GM12878 (cell line): ENCODE measurements around the gene RPL22. TPM values are rescaled to one million over a fixed set of nuclear protein-coding genes. Genes with fewer than 3 reads are reported as not detected.

Experiments used
- ATAC-seq: fragments of 200-7000 bp; cut with Tn5 transposase; 3 replicates; pipeline ENCODE4 v1.9.1; 2020; ENCODE audit warnings: mild to moderate bottlenecking, moderate library complexity
- BruUV-seq: library from RNA; stranded (reverse); fragments of 400-500 nt; replicated peaks from 2 replicates; lab custom pipeline; 2021; lab: Mats Ljungman, UMichigan
- CTCF ChIA-PET: fragments of 300-600 bp; sonication (Branson Sonifier 250); formaldehyde crosslinking; extraction: SDS; loops from one replicate; lab custom pipeline; 2021; ENCODE audit warnings: inconsistent platforms; lab: Yijun Ruan, JAX
- POLR2A ChIA-PET: fragments of 350-600 bp; formaldehyde crosslinking; extraction: SDS; loops from one replicate; lab custom pipeline; 2021; ENCODE audit warnings: inconsistent platforms; lab: Charles Lee
- RAD21 ChIA-PET: fragments of 300-600 bp; sonication (Branson Sonifier 250); formaldehyde crosslinking; loops from one replicate; lab custom pipeline; 2023; ENCODE audit warnings: antibody characterized with exemption; ENCODE audit not compliant: unreplicated experiment; lab: Charles Lee
- SMC1A ChIA-PET: fragments of 300-600 bp; sonication (Branson Sonifier 250); formaldehyde crosslinking; loops from one replicate; lab custom pipeline; 2023; ENCODE audit not compliant: unreplicated experiment, uncharacterized antibody; lab: Charles Lee
- DNase-seq: peaks from one replicate; pipeline ENCODE4 v3.0.0-alpha.2; 2011; ENCODE audit warnings: low read depth, low spot score
- FAIRE-seq: peaks from 3 replicates; lab custom pipeline; 2011; peaks lifted over from hg19 to GRCh38; lab: Jason Lieb, UNC
- H2AFZ ChIP-seq: 2 replicates; pipeline ENCODE4 v1.6.0; 2011; ENCODE audit warnings: low read depth, low read length, control low read depth; ENCODE audit not compliant: control insufficient read depth
- H3K27ac ChIP-seq: 2 replicates; pipeline ENCODE4 v1.5.1; 2011; ENCODE audit warnings: control low read depth; ENCODE audit not compliant: control insufficient read depth, insufficient read depth
- H3K27me3 ChIP-seq, 2 experiments: replicated peaks in 1 of 2; 2 replicates each; pipeline versions ENCODE4 v1.6.0 to v1.6.1; 2011; ENCODE audit warnings: low read length in 1 of 2; ENCODE audit not compliant: control insufficient read depth in 2 of 2, insufficient read depth in 2 of 2
- H3K36me3 ChIP-seq, 2 experiments: 2 replicates each; pipeline ENCODE4 v1.5.1; 2011; ENCODE audit warnings: low read length in 1 of 2; ENCODE audit not compliant: control insufficient read depth in 2 of 2, insufficient read depth in 2 of 2
- H3K4me1 ChIP-seq: 2 replicates; pipeline ENCODE4 v1.6.1; 2011; ENCODE audit warnings: mild to moderate bottlenecking, low read length, moderate library complexity, mixed read lengths; ENCODE audit not compliant: control insufficient read depth, insufficient read depth
- H3K4me2 ChIP-seq: 2 replicates; pipeline ENCODE4 v1.6.0; 2011; ENCODE audit warnings: control low read depth; ENCODE audit not compliant: control insufficient read depth, insufficient read depth
- H3K4me3 ChIP-seq: fragments of 200-600 bp; sonication (generic); 2 replicates; pipeline ENCODE4 v1.5.1; 2016
- H3K79me2 ChIP-seq: 2 replicates; pipeline ENCODE4 v1.6.0; 2011; ENCODE audit warnings: low read length; ENCODE audit not compliant: control insufficient read depth, insufficient read depth
- H3K9ac ChIP-seq: 2 replicates; pipeline ENCODE4 v1.8.0; 2011; ENCODE audit warnings: low read length, control low read depth, mixed read lengths; ENCODE audit not compliant: control insufficient read depth, insufficient read depth
- H3K9me3 ChIP-seq: replicated peaks from 3 replicates; pipeline ENCODE4 v1.5.1; 2011; ENCODE audit warnings: mild to moderate bottlenecking, low read length; ENCODE audit not compliant: control insufficient read depth, insufficient read depth
- H4K20me1 ChIP-seq: 2 replicates; pipeline ENCODE4 v1.6.0; 2011; ENCODE audit not compliant: control insufficient read depth, insufficient read depth
- MTA2 ChIP-seq: fragments of 450-650 bp; IDR thresholded peaks from 2 replicates; pipeline ENCODE4 v1.6.1; 2016; ENCODE audit warnings: low read depth, mild to moderate bottlenecking, moderate library complexity
- MYB ChIP-seq: fragments of 150-350 bp; IDR thresholded peaks from 2 replicates; pipeline ENCODE4 v1.6.1; 2014; ENCODE audit warnings: mild to moderate bottlenecking, low read depth, low read length, borderline replicate concordance
- RBBP5 ChIP-seq: fragments of 200-600 bp; sonication (generic); conservative IDR thresholded peaks from 2 replicates; pipeline ENCODE4 v1.6.1; 2016
- RELA ChIP-seq: fragments of 450-650 bp; IDR thresholded peaks from 2 replicates; pipeline ENCODE4 v1.8.0; 2014; ENCODE audit warnings: borderline replicate concordance; ENCODE audit not compliant: partially characterized antibody
- YY1 ChIP-seq: IDR thresholded peaks from 2 replicates; pipeline ENCODE4 v1.6.1; 2011; ENCODE audit warnings: low read depth, mild to moderate bottlenecking, low read length
- ZSCAN29 ChIP-seq: fragments of 450-650 bp; IDR thresholded peaks from 2 replicates; pipeline ENCODE4 v1.6.1; 2017; ENCODE audit warnings: mild to moderate bottlenecking, moderate library complexity
- WGBS: methylation state at CpG from one replicate; pipeline ENCODE4 v1.1.6; 2016; ENCODE audit warnings: low lambda C conversion rate; ENCODE audit not compliant: insufficient replicate concordance, insufficient coverage; ENCODE audit errors: missing lambda C conversion rate; 5-methylcytosine and 5-hydroxymethylcytosine counted together
- in situ Hi-C: fragments of 300-500 bp; cut with MboI; formaldehyde crosslinking; loops from 9 replicates; pipeline ENCODE4 v1.14.3; 2018; ENCODE audit warnings: mixed read lengths
- intact Hi-C: fragments of 100-400 bp; cut with micrococcal nuclease; formaldehyde crosslinking; loops from one replicate; pipeline ENCODE4 v1.14.2; 2022; ENCODE audit not compliant: unreplicated experiment
- polyA plus RNA-seq, 11 experiments: library from polyadenylated mRNA; depleted of rRNA in 4 of 11; unstranded in 6 of 11; stranded (reverse) in 5 of 11; fragments of >200 nt; fragmentation: Nextera tagmentation in 4 of 11; fragmentation: Illumina TruSeq in 1 of 11; extraction: Ambion mirVana in 4 of 11; extraction: Trizol in 1 of 11; gene quantifications; 1 replicate in 1 of 11; 2 replicates in 10 of 11; pipeline versions ENCODE4 v1.2.1 to v1.2.3, GENCODE V29; 2011 to 2016; ENCODE audit warnings: inconsistent platforms in 2 of 11, missing spikeins in 2 of 11, low read depth in 1 of 11
- total RNA-seq, 4 experiments: library from RNA; depleted of rRNA in 3 of 4; stranded (reverse); fragments of >200 nt in 3 of 4; fragmentation: Illumina TruSeq in 1 of 4; extraction: Trizol in 1 of 4; gene quantifications; 2 replicates each; pipeline versions ENCODE4 v1.2.1 to v1.2.3, GENCODE V29; 2013 to 2021
- TF ChIP-seq, protein P1 (sequence below): IDR thresholded peaks from 2 replicates; pipeline ENCODE4 v1.6.1; 2012; ENCODE audit warnings: low read length, inconsistent platforms
- TF ChIP-seq, protein P2 (sequence below): fragments of 450-650 bp; conservative IDR thresholded peaks from 2 replicates; pipeline ENCODE4 v1.6.1; 2017; ENCODE audit warnings: mild to moderate bottlenecking, moderate library complexity
- TF ChIP-seq, protein P3 (sequence below): fragments of 450-650 bp; IDR thresholded peaks from 2 replicates; pipeline ENCODE4 v1.6.1; 2016; ENCODE audit warnings: mild to moderate bottlenecking
- TF ChIP-seq, protein P4 (sequence below): fragments of 450-650 bp; IDR thresholded peaks from 2 replicates; pipeline ENCODE4 v1.6.1; 2017; ENCODE audit warnings: mild to moderate bottlenecking
- TF ChIP-seq, protein P5 (sequence below): IDR thresholded peaks from 2 replicates; pipeline ENCODE4 v1.6.1; 2012; ENCODE audit warnings: low read depth, low read length, improper control_type of control experiment
- TF ChIP-seq, protein P6 (sequence below): IDR thresholded peaks from 2 replicates; pipeline ENCODE4 v1.6.1; 2011; ENCODE audit warnings: borderline replicate concordance, low read depth, mild to moderate bottlenecking, moderate library complexity, mixed read lengths, low read length; ENCODE audit not compliant: insufficient read depth; ENCODE audit errors: extremely low read length

The RPL22 gene
- total and polyA plus RNA-seq, 10 of the 15 experiments (the other 5 are each of a cell fraction or from before 2014, with no cell fraction given) = 191 to 560 (median 430) TPM

DNA sequence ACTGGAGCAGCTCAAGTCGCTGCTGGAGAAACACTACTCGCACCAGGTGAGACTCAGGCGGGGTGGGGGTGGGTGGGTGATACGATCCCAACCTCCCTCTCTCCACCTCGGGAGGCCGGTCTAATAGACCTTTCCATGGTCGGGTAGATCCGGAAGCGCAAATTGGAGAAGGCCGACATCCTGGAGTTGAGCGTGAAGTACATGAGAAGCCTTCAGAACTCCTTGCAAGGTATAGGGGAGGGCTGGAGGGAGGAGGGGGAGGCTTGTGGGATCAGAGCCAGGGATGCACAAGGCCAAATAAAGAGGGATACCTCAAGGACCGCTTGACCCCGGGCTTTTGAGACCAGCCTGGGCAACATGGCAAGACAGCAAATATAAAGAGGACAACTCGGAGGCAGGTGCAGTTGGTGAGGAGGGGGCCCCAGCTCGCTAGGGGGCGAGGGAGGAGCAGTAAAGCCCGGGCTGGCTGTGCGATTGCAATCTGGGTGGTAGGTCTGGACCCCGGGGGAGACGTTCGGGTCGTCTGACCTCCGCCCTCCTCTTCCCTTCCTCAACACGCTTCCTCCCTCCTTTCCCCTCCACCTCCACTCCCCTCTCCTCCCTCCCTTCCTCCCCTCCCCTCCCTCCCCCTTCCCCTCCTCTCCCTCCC lies 45.1 kb upstream of the RPL22 start (continued):
- TF ChIP-seq, protein P1, sequence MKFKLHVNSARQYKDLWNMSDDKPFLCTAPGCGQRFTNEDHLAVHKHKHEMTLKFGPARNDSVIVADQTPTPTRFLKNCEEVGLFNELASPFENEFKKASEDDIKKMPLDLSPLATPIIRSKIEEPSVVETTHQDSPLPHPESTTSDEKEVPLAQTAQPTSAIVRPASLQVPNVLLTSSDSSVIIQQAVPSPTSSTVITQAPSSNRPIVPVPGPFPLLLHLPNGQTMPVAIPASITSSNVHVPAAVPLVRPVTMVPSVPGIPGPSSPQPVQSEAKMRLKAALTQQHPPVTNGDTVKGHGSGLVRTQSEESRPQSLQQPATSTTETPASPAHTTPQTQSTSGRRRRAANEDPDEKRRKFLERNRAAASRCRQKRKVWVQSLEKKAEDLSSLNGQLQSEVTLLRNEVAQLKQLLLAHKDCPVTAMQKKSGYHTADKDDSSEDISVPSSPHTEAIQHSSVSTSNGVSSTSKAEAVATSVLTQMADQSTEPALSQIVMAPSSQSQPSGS = no peak

DNA sequence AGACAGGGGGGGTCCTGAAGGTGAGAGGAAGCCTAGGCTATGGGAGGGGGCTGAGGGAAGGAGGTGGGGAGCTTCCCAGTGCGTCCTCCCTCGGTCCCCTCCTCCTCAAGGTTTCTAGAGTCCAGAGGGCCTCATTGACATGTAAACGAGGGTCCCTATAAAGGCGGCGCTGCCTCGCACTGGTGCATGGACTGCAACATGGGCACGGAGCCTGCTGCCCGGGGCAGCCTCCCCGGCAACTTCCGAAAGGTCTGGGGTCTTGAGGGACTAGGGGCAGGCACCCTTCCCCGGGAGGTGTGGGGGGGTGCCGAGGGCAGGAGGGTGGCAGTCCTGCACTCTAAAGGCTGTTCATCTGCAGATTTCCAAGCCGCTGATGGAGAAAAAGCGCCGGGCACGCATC lies 44.6 kb upstream of the RPL22 start, which contains the start of gene HES3:
TSS of gene HES3 (plus strand) at position 187 of the 400 bp plus-strand sequence. CDS start at position 374, 187 bp downstream.
- Histone ChIP-seq H3K4me3 (no peak within 1 kb of the TSS), H3K27ac (no peak within 1 kb of the TSS), H3K4me2 (no peak within 1 kb of the TSS), H4K20me1 (no peaks in the 10 kb centered on the region), H2AFZ (no peak within 1 kb of the TSS), H3K9ac (no peak within 1 kb of the TSS), H3K9me3 (no peaks in the 10 kb centered on the region), H3K27me3 (peaks cover 17 to 26% of the 10 kb centered on the region in 2 experiments), H3K79me2 (no peaks in the 10 kb centered on the region), H3K36me3 (no peaks in the 10 kb centered on the region), H3K4me1 (peaks cover 5% of the 10 kb centered on the region)
- intact Hi-C loops = no loop called here
- RAD21 ChIA-PET = no interaction called here
- SMC1A ChIA-PET = no interaction called here
- FAIRE-seq (no peak), DNase-seq (no peak), ATAC-seq (no peak)
- POLR2A ChIA-PET = no interaction called here
- CTCF ChIA-PET = interaction anchor here (1.3 kb wide), 1 partner anchor 116 kb away, joined by 3 read pairs; no protein-coding TSS in a partner anchor
- 15% methylated on average over 15 of the region's 16 CpGs for WGBS
- no TSS peak for BruUV-seq
- in situ Hi-C loops = no loop called here
- TF ChIP-seq, protein P2, sequence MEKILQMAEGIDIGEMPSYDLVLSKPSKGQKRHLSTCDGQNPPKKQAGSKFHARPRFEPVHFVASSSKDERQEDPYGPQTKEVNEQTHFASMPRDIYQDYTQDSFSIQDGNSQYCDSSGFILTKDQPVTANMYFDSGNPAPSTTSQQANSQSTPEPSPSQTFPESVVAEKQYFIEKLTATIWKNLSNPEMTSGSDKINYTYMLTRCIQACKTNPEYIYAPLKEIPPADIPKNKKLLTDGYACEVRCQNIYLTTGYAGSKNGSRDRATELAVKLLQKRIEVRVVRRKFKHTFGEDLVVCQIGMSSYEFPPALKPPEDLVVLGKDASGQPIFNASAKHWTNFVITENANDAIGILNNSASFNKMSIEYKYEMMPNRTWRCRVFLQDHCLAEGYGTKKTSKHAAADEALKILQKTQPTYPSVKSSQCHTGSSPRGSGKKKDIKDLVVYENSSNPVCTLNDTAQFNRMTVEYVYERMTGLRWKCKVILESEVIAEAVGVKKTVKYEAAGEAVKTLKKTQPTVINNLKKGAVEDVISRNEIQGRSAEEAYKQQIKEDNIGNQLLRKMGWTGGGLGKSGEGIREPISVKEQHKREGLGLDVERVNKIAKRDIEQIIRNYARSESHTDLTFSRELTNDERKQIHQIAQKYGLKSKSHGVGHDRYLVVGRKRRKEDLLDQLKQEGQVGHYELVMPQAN = no peak
- TF ChIP-seq, protein P3, sequence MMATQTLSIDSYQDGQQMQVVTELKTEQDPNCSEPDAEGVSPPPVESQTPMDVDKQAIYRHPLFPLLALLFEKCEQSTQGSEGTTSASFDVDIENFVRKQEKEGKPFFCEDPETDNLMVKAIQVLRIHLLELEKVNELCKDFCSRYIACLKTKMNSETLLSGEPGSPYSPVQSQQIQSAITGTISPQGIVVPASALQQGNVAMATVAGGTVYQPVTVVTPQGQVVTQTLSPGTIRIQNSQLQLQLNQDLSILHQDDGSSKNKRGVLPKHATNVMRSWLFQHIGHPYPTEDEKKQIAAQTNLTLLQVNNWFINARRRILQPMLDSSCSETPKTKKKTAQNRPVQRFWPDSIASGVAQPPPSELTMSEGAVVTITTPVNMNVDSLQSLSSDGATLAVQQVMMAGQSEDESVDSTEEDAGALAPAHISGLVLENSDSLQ = no peak
- TF ChIP-seq YY1 = no peak
- no peak for TF ChIP-seq MYB
- TF ChIP-seq RELA = no peak
- no peak for TF ChIP-seq MTA2
- TF ChIP-seq, protein P4, sequence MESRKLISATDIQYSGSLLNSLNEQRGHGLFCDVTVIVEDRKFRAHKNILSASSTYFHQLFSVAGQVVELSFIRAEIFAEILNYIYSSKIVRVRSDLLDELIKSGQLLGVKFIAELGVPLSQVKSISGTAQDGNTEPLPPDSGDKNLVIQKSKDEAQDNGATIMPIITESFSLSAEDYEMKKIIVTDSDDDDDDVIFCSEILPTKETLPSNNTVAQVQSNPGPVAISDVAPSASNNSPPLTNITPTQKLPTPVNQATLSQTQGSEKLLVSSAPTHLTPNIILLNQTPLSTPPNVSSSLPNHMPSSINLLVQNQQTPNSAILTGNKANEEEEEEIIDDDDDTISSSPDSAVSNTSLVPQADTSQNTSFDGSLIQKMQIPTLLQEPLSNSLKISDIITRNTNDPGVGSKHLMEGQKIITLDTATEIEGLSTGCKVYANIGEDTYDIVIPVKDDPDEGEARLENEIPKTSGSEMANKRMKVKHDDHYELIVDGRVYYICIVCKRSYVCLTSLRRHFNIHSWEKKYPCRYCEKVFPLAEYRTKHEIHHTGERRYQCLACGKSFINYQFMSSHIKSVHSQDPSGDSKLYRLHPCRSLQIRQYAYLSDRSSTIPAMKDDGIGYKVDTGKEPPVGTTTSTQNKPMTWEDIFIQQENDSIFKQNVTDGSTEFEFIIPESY = no peak
- no peak for TF ChIP-seq RBBP5
- TF ChIP-seq ZSCAN29 = no peak
- TF ChIP-seq, protein P5, sequence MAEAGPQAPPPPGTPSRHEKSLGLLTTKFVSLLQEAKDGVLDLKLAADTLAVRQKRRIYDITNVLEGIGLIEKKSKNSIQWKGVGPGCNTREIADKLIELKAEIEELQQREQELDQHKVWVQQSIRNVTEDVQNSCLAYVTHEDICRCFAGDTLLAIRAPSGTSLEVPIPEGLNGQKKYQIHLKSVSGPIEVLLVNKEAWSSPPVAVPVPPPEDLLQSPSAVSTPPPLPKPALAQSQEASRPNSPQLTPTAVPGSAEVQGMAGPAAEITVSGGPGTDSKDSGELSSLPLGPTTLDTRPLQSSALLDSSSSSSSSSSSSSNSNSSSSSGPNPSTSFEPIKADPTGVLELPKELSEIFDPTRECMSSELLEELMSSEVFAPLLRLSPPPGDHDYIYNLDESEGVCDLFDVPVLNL = no peak
- TF ChIP-seq, protein P6, sequence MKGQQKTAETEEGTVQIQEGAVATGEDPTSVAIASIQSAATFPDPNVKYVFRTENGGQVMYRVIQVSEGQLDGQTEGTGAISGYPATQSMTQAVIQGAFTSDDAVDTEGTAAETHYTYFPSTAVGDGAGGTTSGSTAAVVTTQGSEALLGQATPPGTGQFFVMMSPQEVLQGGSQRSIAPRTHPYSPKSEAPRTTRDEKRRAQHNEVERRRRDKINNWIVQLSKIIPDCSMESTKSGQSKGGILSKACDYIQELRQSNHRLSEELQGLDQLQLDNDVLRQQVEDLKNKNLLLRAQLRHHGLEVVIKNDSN = no peak
